ENCODE measurements around the gene RPTOR.

The RPTOR gene

DNA sequence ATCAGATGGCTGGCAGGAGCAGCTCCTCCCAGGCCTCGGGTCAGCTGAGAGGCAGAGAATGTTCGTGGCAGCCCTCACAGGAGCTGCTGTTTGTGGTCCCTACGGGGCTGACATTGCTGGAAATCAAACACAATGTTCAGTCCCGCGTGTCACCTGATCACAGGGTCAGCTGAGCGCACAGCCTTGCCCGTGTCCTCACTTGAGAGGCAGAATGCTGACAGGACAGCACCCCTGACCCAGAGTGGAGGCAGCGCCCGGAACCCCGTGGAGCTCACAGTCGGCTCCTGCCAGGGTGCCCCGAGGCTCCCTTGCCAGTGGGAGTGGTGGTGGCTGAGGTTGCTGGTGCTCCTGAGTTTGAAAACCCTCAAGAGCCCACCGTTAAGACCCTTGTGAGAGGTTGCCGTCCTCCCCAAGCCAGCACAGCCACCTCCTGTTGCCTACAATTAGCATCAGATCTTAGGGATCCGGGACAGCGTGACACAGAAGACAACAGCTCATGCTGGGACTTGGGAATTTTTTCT, 443.4 kb downstream of the RPTOR start:
- Histone ChIP-seq H3K79me1 (ENCODE audit: low read length) (no peaks in the 10 kb centered on the region), H3K27ac (ENCODE audit: low read depth, low read length) (no peak overlapping the region), H3K18ac (ENCODE audit: low read length) (no peak overlapping the region), H3K27me3 (ENCODE audit: insufficient read depth, low read length, poor library complexity) (no peaks in the 10 kb centered on the region), H3K79me2 (ENCODE audit: control insufficient read depth, insufficient read depth, low read length) (no peaks in the 10 kb centered on the region), H2BK120ac (ENCODE audit: low read depth, low read length) (no peak overlapping the region), H3K4me3 (ENCODE audit: low read length) (no peak overlapping the region), H3K4ac (ENCODE audit: low read depth, low read length) (no peak overlapping the region), H3K56ac (ENCODE audit: low read length) (peak overlapping the region; percentile 30), H2AK5ac (ENCODE audit: low read length) (no peak overlapping the region), H3K4me2 (ENCODE audit: low read length) (no peak overlapping the region), H2BK15ac (replicated peaks; ENCODE audit: low read depth) (no peak overlapping the region), H4K8ac (ENCODE audit: low read depth, low read length) (no peak overlapping the region), H3K23ac (ENCODE audit: low read length) (no peak overlapping the region), H2BK5ac (ENCODE audit: low read length) (no peak overlapping the region), H3K4me1 (ENCODE audit: control insufficient read depth, low read depth, low read length) (no peaks in the 10 kb centered on the region), H4K5ac (ENCODE audit: low read length) (no peak overlapping the region), H3K9ac (ENCODE audit: low read length) (no peak overlapping the region), H3K36me3 (ENCODE audit: control insufficient read depth, insufficient read depth, low read length) (no peaks in the 10 kb centered on the region)
- no CpG with 5 or more reads among the region's 16 CpGs for WGBS (ENCODE audit: extremely low coverage, insufficient coverage, low lambda C conversion rate)
- no peak for DNase-seq

GRCh38 chr17:80989586-80989913, 444.9 kb downstream of the RPTOR start:
- Histone ChIP-seq H3K27ac (ENCODE audit: low read depth, low read length) (no peak overlapping the region), H3K4me1 (ENCODE audit: control insufficient read depth, low read depth, low read length) (no peaks in the 10 kb centered on the region), H2BK5ac (ENCODE audit: low read length) (no peak overlapping the region), H4K8ac (ENCODE audit: low read depth, low read length) (no peak overlapping the region), H3K79me1 (ENCODE audit: low read length) (no peaks in the 10 kb centered on the region), H3K23ac (ENCODE audit: low read length) (no peak overlapping the region), H2BK15ac (replicated peaks; ENCODE audit: low read depth) (no peak overlapping the region), H4K5ac (ENCODE audit: low read length) (no peak overlapping the region), H3K4me2 (ENCODE audit: low read length) (no peak overlapping the region), H3K27me3 (ENCODE audit: insufficient read depth, low read length, poor library complexity) (no peaks in the 10 kb centered on the region), H3K4me3 (ENCODE audit: low read length) (no peak overlapping the region), H2BK120ac (ENCODE audit: low read depth, low read length) (no peak overlapping the region), H3K18ac (ENCODE audit: low read length) (no peak overlapping the region), H3K4ac (ENCODE audit: low read depth, low read length) (no peak overlapping the region), H2AK5ac (ENCODE audit: low read length) (no peak overlapping the region), H3K56ac (ENCODE audit: low read length) (no peak overlapping the region), H3K79me2 (ENCODE audit: control insufficient read depth, insufficient read depth, low read length) (no peaks in the 10 kb centered on the region), H3K36me3 (ENCODE audit: control insufficient read depth, insufficient read depth, low read length) (no peaks in the 10 kb centered on the region), H3K9ac (ENCODE audit: low read length) (no peak overlapping the region)
- WGBS (ENCODE audit: extremely low coverage, insufficient coverage, low lambda C conversion rate): no CpG with 5 or more reads among the region's 11 CpGs
- DNase-seq: no peak

GRCh38 chr17:80990921-80991644, 446.4 kb downstream of the RPTOR start:
- Histone ChIP-seq H2BK5ac (ENCODE audit: low read length) (no peak overlapping the region), H4K5ac (ENCODE audit: low read length) (no peak overlapping the region), H3K27ac (ENCODE audit: low read depth, low read length) (no peak overlapping the region), H2BK120ac (ENCODE audit: low read depth, low read length) (no peak overlapping the region), H3K79me1 (ENCODE audit: low read length) (no peaks in the 10 kb centered on the region), H3K18ac (ENCODE audit: low read length) (peak overlapping the region; percentile 28), H3K79me2 (ENCODE audit: control insufficient read depth, insufficient read depth, low read length) (no peaks in the 10 kb centered on the region), H3K27me3 (ENCODE audit: insufficient read depth, low read length, poor library complexity) (no peaks in the 10 kb centered on the region), H3K4me3 (ENCODE audit: low read length) (peak overlapping the region; percentile 45), H3K4ac (ENCODE audit: low read depth, low read length) (no peak overlapping the region), H3K36me3 (ENCODE audit: control insufficient read depth, insufficient read depth, low read length) (no peaks in the 10 kb centered on the region), H3K56ac (ENCODE audit: low read length) (peak overlapping the region; percentile 70), H4K8ac (ENCODE audit: low read depth, low read length) (no peak overlapping the region), H3K4me1 (ENCODE audit: control insufficient read depth, low read depth, low read length) (no peaks in the 10 kb centered on the region), H3K23ac (ENCODE audit: low read length) (no peak overlapping the region), H2BK15ac (replicated peaks; ENCODE audit: low read depth) (no peak overlapping the region), H2AK5ac (ENCODE audit: low read length) (no peak overlapping the region), H3K4me2 (ENCODE audit: low read length) (peak overlapping the region; percentile 61), H3K9ac (ENCODE audit: low read length) (peak overlapping the region; percentile 56)
- DNase-seq: no peak
- no CpG with 5 or more reads among the region's 22 CpGs for WGBS (ENCODE audit: extremely low coverage, insufficient coverage, low lambda C conversion rate)

GRCh38 chr17:80991645-80992076, 447.0 kb downstream of the RPTOR start, which contains the start of gene CHMP6:
CHMP6 (plus strand) TSS chr17:80991841; CDS start chr17:80991919, 78 bp downstream.
- H3K18ac ChIP-seq (ENCODE audit: low read length): peak within 1 kb of the TSS; percentile 54
- no peaks in the 10 kb centered on the region for H3K36me3 ChIP-seq (ENCODE audit: control insufficient read depth, insufficient read depth, low read length)
- no CpG with 5 or more reads among the region's 66 CpGs for WGBS (ENCODE audit: extremely low coverage, insufficient coverage, low lambda C conversion rate)
- DNase-seq: peak; percentile 84
- H3K23ac ChIP-seq (ENCODE audit: low read length): no peak within 1 kb of the TSS
- no peaks in the 10 kb centered on the region for H3K27me3 ChIP-seq (ENCODE audit: insufficient read depth, low read length, poor library complexity)
- H3K9ac ChIP-seq (ENCODE audit: low read length): peak within 1 kb of the TSS; percentile 79
- H3K4ac ChIP-seq (ENCODE audit: low read depth, low read length): peak within 1 kb of the TSS; percentile 75
- H4K8ac ChIP-seq (ENCODE audit: low read depth, low read length): no peak within 1 kb of the TSS
- peak within 1 kb of the TSS; percentile 61 for H3K4me2 ChIP-seq (ENCODE audit: low read length)
- no peaks in the 10 kb centered on the region for H3K4me1 ChIP-seq (ENCODE audit: control insufficient read depth, low read depth, low read length)
- H4K5ac ChIP-seq (ENCODE audit: low read length): no peak within 1 kb of the TSS
- H3K4me3 ChIP-seq (ENCODE audit: low read length): peak within 1 kb of the TSS; percentile 66
- no peak within 1 kb of the TSS for H2AK5ac ChIP-seq (ENCODE audit: low read length)
- H3K27ac ChIP-seq (ENCODE audit: low read depth, low read length): no peak within 1 kb of the TSS
- H3K79me2 ChIP-seq (ENCODE audit: control insufficient read depth, insufficient read depth, low read length): no peaks in the 10 kb centered on the region
- H3K79me1 ChIP-seq (ENCODE audit: low read length): no peaks in the 10 kb centered on the region
- no peak within 1 kb of the TSS for H2BK15ac ChIP-seq (replicated peaks; ENCODE audit: low read depth)
- H2BK120ac ChIP-seq (ENCODE audit: low read depth, low read length): no peak within 1 kb of the TSS
- no peak within 1 kb of the TSS for H2BK5ac ChIP-seq (ENCODE audit: low read length)
- H3K56ac ChIP-seq (ENCODE audit: low read length): peak within 1 kb of the TSS; percentile 85

DNA sequence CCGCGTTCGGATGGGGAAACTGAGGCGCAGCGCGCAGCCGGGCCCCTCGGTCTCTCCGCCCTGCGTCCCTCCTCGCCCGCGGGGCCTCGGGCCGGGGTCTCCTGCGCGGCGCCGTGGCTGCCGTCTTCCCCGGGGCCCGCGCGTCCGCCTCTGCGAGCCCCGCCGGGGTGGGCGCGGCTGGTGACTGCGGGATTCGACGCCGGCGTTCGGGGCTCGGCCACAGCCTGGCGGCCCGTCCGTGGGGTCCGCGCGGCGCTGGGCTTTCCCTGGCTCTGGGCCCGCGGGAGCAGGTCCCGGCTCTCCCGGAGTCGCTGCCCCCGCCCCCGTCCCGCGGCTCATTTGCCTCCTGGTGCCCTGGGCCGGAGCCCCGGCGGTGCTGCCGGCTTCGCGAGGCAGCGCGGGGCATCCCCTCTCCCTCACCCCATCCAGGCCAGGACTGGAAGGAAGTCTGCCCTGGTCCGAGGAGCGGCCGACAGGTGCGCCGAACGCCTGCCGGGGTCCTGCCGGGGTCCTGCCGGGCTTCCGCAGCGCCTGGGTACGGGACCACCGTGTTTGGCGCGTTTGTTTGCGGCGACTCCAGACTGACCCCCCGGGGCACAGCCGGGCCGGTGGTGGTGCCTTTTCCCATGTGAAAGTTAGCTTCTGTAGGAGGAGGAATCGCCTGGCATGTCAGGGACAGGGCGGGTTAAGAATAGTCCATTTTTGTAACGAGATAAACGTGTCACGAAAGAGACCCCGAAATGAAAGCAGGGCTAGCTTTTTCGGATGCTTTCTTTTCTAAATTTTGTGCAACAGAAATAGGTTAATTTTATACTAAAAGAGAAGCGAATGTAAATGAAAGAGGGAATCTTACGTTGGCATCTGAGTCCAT, 447.7 kb downstream of the RPTOR start:
- Histone ChIP-seq H3K4me3 (ENCODE audit: low read length) (peak overlapping the region; percentile 66), H3K4me1 (ENCODE audit: control insufficient read depth, low read depth, low read length) (no peaks in the 10 kb centered on the region), H3K79me2 (ENCODE audit: control insufficient read depth, insufficient read depth, low read length) (no peaks in the 10 kb centered on the region), H3K36me3 (ENCODE audit: control insufficient read depth, insufficient read depth, low read length) (no peaks in the 10 kb centered on the region), H2BK120ac (ENCODE audit: low read depth, low read length) (no peak overlapping the region), H4K5ac (ENCODE audit: low read length) (no peak overlapping the region), H3K27ac (ENCODE audit: low read depth, low read length) (no peak overlapping the region), H2AK5ac (ENCODE audit: low read length) (no peak overlapping the region), H2BK15ac (replicated peaks; ENCODE audit: low read depth) (no peak overlapping the region), H2BK5ac (ENCODE audit: low read length) (no peak overlapping the region), H3K9ac (ENCODE audit: low read length) (peak overlapping the region; percentile 79), H3K23ac (ENCODE audit: low read length) (no peak overlapping the region), H3K56ac (ENCODE audit: low read length) (peak overlapping the region; percentile 85), H3K18ac (ENCODE audit: low read length) (peak overlapping the region; percentile 54), H3K4ac (ENCODE audit: low read depth, low read length) (peak overlapping the region; percentile 75), H3K4me2 (ENCODE audit: low read length) (peak overlapping the region; percentile 61), H3K79me1 (ENCODE audit: low read length) (no peaks in the 10 kb centered on the region), H3K27me3 (ENCODE audit: insufficient read depth, low read length, poor library complexity) (no peaks in the 10 kb centered on the region), H4K8ac (ENCODE audit: low read depth, low read length) (no peak overlapping the region)
- WGBS (ENCODE audit: extremely low coverage, insufficient coverage, low lambda C conversion rate): no CpG with 5 or more reads among the region's 90 CpGs
- DNase-seq: no peak

All from mesendoderm (in vitro differentiated cells).